Activated CD8-positive, alpha-beta T cell treated with anti-CD3 and anti-CD28 coated beads, Interleukin-2, amount 10 ng/mL, durations not matched to agents 7 days and 5 days (primary cell): Measurements from ENCODE around the gene SLC2A4RG. TPM values are rescaled to one million over a fixed set of nuclear protein-coding genes. Genes with fewer than 3 reads are reported as not detected.
"Not testable (repeated sequence)": the region's sequence is repeated elsewhere in the genome, so short reads cannot be mapped to it uniquely, and the experiment has no call there.

ENCODE experiments used
- ATAC-seq: fragments of 150-1000 bp; cut with Tn5 transposase; one replicate; pipeline ENCODE4 v1.10.0; 2021; ENCODE audit warnings: moderate library complexity
- CTCF ChIA-PET: fragments of 350-600 bp; sonication (Branson Sonifier 250); formaldehyde crosslinking; loops from one replicate; lab custom pipeline; 2021; ENCODE audit warnings: antibody characterized with exemption; lab: Charles Lee
- POLR2A ChIA-PET: fragments of 350-600 bp; sonication (Branson Sonifier 250); formaldehyde crosslinking; loops from one replicate; lab custom pipeline; 2021; ENCODE audit warnings: antibody characterized with exemption; lab: Charles Lee
- DNase-seq: peaks from one replicate; pipeline ENCODE4 v3.0.0-alpha.2; 2020
- H3K27ac Mint-ChIP-seq: one replicate; pipeline ENCODE4 v1.8.0; 2021; ENCODE audit warnings: mild to moderate bottlenecking, mixed read lengths
- H3K27me3 Mint-ChIP-seq: one replicate; pipeline ENCODE4 v1.8.0; 2021; ENCODE audit warnings: low read depth, mixed read lengths
- H3K36me3 Mint-ChIP-seq: one replicate; pipeline ENCODE4 v1.8.0; 2021; ENCODE audit warnings: low read depth, mixed read lengths
- H3K4me1 Mint-ChIP-seq: one replicate; pipeline ENCODE4 v1.8.0; 2021; ENCODE audit warnings: low read depth, mixed read lengths
- H3K4me3 Mint-ChIP-seq: one replicate; pipeline ENCODE4 v1.8.0; 2021; ENCODE audit warnings: mild to moderate bottlenecking, mixed read lengths
- H3K9me3 Mint-ChIP-seq: one replicate; pipeline ENCODE4 v1.8.0; 2022; ENCODE audit warnings: mixed read lengths; ENCODE audit not compliant: insufficient read depth
- total RNA-seq, 2 experiments: library from RNA; stranded (reverse); gene quantifications; one replicate each; pipeline ENCODE4 v1.2.3, GENCODE V29; 2021

Gene SLC2A4RG
- total RNA-seq, 2 experiments from 2014 or later, result 97.2 TPM

DNA sequence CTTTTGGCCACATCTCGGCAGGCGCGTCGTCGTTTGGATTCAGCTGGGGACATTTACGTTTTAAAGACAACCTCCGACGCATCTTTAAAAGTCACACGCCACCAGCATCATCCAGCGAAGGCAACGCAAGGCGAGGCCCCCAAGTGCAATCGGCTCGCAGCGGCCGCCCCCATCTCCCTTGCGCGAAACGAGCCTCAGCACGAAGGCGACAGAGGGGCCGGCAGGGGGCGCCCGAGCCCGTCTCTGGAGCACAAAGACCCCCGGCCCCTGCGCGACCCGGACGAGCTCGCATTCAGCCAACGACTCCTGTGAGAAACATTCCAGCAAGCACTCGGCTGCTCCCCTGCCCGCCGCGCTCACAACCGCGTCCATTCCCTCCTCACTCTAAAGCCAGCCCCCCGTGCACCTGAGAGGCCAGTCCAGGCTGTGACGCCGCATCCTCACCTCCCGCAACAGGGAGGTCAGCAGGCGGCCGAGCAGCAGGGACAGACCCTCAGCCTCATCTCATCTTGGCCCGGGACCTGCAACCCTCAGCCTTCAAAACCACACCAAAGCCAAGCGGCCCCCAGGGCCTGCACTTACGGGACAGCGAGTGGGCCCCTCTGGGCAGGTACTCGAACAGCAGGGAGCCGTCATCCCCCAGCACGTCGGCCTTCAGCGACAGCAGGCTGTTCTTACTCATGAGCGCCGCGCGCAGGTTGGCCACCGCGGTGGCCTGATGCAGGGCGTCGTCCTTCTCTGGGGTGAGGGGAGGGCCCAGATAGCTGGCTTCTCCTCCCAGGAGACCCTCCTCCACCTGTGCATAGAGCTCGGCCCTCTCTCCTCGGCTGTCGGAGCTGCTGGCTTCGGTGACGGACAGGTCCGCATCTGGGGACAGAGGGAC, 35.8 kb downstream of the SLC2A4RG start:
- H3K4me1 Mint-ChIP-seq, result no peaks in the 10 kb centered on the region
- H3K27ac Mint-ChIP-seq, result no peak overlapping the region
- POLR2A ChIA-PET, result interaction anchor here (0.6 kb wide), 2 partner anchors 288 to 296 kb away, joined by 3 read pairs; partner anchors contain the start of gene TCEA2
- H3K36me3 Mint-ChIP-seq, result no peaks in the 10 kb centered on the region
- CTCF ChIA-PET, result interaction anchor here (0.8 to 2.3 kb wide), 9 partner anchors 8 to 90 kb away, joined by 3 to 6 read pairs (median 4); partner anchors contain the start of gene TPD52L2
- H3K27me3 Mint-ChIP-seq, result no peaks in the 10 kb centered on the region
- H3K9me3 Mint-ChIP-seq, result no peaks in the 10 kb centered on the region
- ATAC-seq, result no peak
- H3K4me3 Mint-ChIP-seq, result no peak overlapping the region
- peak; percentile 47 for DNase-seq

DNA sequence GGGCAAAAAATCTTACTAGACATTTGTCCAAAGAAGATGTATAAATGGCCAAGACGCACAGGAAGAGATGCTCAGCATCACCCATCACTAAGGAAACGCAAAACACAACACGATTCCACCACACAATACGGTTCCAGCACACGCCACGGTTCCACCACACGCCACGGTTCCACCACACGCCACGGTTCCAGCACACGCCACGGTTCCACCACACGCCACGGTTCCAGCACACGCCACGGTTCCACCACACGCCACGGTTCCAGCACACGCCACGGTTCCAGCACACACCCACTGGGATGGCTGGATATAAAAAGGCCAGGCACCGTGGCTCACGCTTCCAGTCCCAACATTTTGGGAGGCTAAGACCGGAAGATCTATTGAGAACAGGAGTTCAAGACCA, 37.3 kb downstream of the SLC2A4RG start:
- H3K9me3 Mint-ChIP-seq, H3K4me3 Mint-ChIP-seq, DNase-seq, ATAC-seq, H3K27me3 Mint-ChIP-seq, POLR2A ChIA-PET, H3K27ac Mint-ChIP-seq, H3K36me3 Mint-ChIP-seq, H3K4me1 Mint-ChIP-seq: not testable (repeated sequence)
- CTCF ChIA-PET, result interaction anchor here (1.6 kb wide), 1 partner anchor 10 kb away, joined by 4 read pairs; no protein-coding TSS in a partner anchor

DNA sequence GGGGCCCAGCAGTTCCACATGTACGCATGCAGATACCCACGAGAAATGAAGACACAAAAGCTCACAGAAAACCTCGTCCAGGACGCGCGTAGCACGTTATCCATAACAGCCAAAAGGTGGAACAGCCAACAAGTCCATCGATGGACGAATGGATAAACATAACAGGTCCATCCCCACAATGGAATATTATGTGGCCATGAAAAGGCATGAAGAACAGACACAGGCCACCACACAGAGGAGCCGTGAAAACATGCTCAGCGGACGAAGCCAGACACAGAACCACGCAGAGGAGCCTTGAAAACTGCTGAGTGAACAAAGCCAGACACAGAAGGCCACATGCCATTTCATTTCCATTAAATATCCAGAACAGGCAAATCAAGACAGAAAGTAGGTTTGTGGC, 38.0 kb downstream of the SLC2A4RG start:
- CTCF ChIA-PET, result interaction anchor here (1.6 kb wide), 1 partner anchor 9 kb away, joined by 4 read pairs; no protein-coding TSS in a partner anchor
- POLR2A ChIA-PET, result no interaction called here
- H3K27me3 Mint-ChIP-seq, result no peaks in the 10 kb centered on the region

GRCh38 chr20:63778034-63778752, 38.6 kb downstream of the SLC2A4RG start:
- ChIA-PET POLR2A (no interaction called here), CTCF (interaction anchor here (1.6 kb wide), 1 partner anchor 8 kb away, joined by 4 read pairs; no protein-coding TSS in a partner anchor)
- Mint-ChIP-seq H3K9me3 (no peaks in the 10 kb centered on the region), H3K27ac (no peak overlapping the region), H3K27me3 (no peaks in the 10 kb centered on the region), H3K4me3 (no peak overlapping the region), H3K4me1 (peaks cover 16% of the 10 kb centered on the region), H3K36me3 (no peaks in the 10 kb centered on the region)
- DNase-seq, result no peak
- ATAC-seq, result no peak

More for the DNA sequence above, 38.0 kb downstream of the SLC2A4RG start:
- Mint-ChIP-seq H3K4me1 (peaks cover 15% of the 10 kb centered on the region), H3K27ac (no peak overlapping the region), H3K9me3 (no peaks in the 10 kb centered on the region), H3K36me3 (no peaks in the 10 kb centered on the region), H3K4me3 (no peak overlapping the region)
- DNase-seq, result no peak
- no peak for ATAC-seq

GRCh38 chr20:63778857-63779256, 39.3 kb downstream of the SLC2A4RG start:
- ChIA-PET POLR2A (no interaction called here), CTCF (no interaction called here)
- ATAC-seq (no peak), DNase-seq (no peak)
- H3K4me1 Mint-ChIP-seq, result peaks cover 16% of the 10 kb centered on the region
- H3K9me3 Mint-ChIP-seq, result no peaks in the 10 kb centered on the region
- H3K27me3 Mint-ChIP-seq, result no peaks in the 10 kb centered on the region
- no peaks in the 10 kb centered on the region for H3K36me3 Mint-ChIP-seq
- H3K4me3 Mint-ChIP-seq, result no peak overlapping the region
- no peak overlapping the region for H3K27ac Mint-ChIP-seq

- Mint-ChIP-seq H3K4me3 (no peak overlapping the region), H3K27me3 (no peaks in the 10 kb centered on the region), H3K4me1 (peaks cover 19% of the 10 kb centered on the region), H3K27ac (no peak overlapping the region), H3K36me3 (no peaks in the 10 kb centered on the region), H3K9me3 (no peaks in the 10 kb centered on the region)
- ATAC-seq (no peak), DNase-seq (no peak)
- ChIA-PET CTCF (no interaction called here), POLR2A (no interaction called here)
Observed at GRCh38 chr20:63781181-63781580, 41.6 kb downstream of the SLC2A4RG start.

DNA sequence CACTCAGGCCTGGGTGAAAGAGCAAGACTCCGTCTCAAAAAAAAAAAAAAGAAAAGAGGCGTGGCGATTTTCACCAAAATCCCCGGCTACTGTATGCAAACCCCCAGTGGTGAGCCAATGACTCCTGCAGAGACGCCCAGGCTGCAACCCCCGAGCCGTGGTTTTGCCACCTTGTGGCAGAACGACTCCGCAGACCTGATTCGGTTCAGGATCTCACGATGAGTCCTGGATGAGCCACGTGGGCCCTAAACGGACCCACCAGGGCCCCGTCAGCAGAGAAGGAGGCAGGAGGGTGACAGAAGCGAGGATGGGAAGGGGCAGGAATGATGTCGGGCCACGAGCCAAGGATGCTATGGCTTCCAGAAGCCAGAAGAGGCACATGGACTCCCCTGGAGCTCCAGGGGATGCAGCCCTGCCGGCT, 42.5 kb downstream of the SLC2A4RG start:
- H3K4me3 Mint-ChIP-seq, result no peak overlapping the region
- H3K27ac Mint-ChIP-seq, result no peak overlapping the region
- H3K27me3 Mint-ChIP-seq, result no peaks in the 10 kb centered on the region
- H3K36me3 Mint-ChIP-seq, result no peaks in the 10 kb centered on the region
- no peaks in the 10 kb centered on the region for H3K9me3 Mint-ChIP-seq
- ATAC-seq, result peak; percentile 85
- peak; percentile 65 for DNase-seq
- CTCF ChIA-PET, result no interaction called here
- peaks cover 22% of the 10 kb centered on the region for H3K4me1 Mint-ChIP-seq
- POLR2A ChIA-PET, result interaction anchor here (0.6 kb wide), 1 partner anchor 245 kb away, joined by 3 read pairs; the partner anchor contains the start of gene PTK6

- Mint-ChIP-seq H3K36me3 (no peaks in the 10 kb centered on the region), H3K4me1 (peaks cover 22% of the 10 kb centered on the region), H3K9me3 (no peaks in the 10 kb centered on the region), H3K27me3 (no peaks in the 10 kb centered on the region), H3K27ac (no peak overlapping the region), H3K4me3 (no peak overlapping the region)
- ChIA-PET CTCF (no interaction called here), POLR2A (no interaction called here)
- ATAC-seq (no peak), DNase-seq (no peak)
Observed at GRCh38 chr20:63782521-63782971, 43.0 kb downstream of the SLC2A4RG start.

DNA sequence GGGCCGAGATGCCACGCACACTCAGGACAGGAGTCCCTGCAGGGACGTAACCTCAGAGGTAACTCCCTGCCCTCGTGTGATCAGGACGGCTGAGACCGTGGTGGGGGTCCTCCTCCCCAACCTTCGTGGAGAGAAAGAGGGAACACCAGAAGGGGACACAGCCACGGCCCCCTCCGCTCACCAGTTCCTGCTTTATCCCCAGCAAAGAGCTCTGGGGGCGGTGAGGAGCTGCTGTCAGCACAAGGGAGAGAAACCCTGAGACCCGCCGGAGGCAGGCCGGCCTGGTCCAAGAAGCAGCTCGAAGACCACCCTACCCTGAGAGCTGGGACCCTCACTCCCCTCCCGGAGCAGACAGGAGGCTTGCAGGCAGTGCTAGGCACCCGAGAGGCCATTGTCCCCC, 44.4 kb downstream of the SLC2A4RG start:
- Mint-ChIP-seq H3K36me3 (no peaks in the 10 kb centered on the region), H3K9me3 (no peaks in the 10 kb centered on the region), H3K4me1 (peaks cover 22% of the 10 kb centered on the region), H3K4me3 (no peak overlapping the region), H3K27me3 (no peaks in the 10 kb centered on the region), H3K27ac (no peak overlapping the region)
- ChIA-PET POLR2A (no interaction called here), CTCF (interaction anchor here (1.1 to 2.2 kb wide), 4 partner anchors 8 to 246 kb away, joined by 4 to 6 read pairs (median 6); partner anchors contain the start of genes ARFRP1, PTK6 and ZGPAT)
- DNase-seq (no peak), ATAC-seq (no peak)

- Mint-ChIP-seq H3K9me3 (no peaks in the 10 kb centered on the region), H3K27ac (no peak overlapping the region), H3K4me3 (no peak overlapping the region), H3K27me3 (no peaks in the 10 kb centered on the region), H3K36me3 (no peaks in the 10 kb centered on the region), H3K4me1 (peaks cover 22% of the 10 kb centered on the region)
- ChIA-PET POLR2A (no interaction called here), CTCF (interaction anchor here (0.7 to 2.9 kb wide), 26 partner anchors 8 to 335 kb away, joined by 3 to 17 read pairs (median 4); partner anchors contain the start of genes ARFRP1, HELZ2, PRPF6 and PTK6)
- no peak for DNase-seq
- no peak for ATAC-seq
Observed at GRCh38 chr20:63785691-63786131, 46.1 kb downstream of the SLC2A4RG start.

DNA sequence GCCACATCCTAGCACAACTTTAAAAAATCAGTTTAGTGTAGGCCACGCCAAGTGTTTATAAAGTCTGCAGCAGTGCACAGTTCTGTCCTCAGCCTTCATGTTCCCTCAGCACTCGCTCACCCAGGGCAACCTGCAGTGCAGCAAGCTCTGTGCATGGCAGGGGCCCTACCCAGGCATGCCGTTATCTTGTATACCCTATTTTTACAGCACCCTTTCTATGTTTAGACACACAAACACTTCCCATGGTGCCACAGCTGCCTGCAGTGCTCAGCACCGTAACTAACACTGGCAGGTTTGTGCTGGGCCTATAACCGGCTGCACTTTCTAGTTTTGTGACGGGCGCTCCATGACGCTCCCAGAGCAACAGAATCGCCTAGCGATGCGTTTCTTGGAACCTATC, 47.7 kb downstream of the SLC2A4RG start:
- ChIA-PET POLR2A (no interaction called here), CTCF (interaction anchor here (1.3 to 2.9 kb wide), 9 partner anchors 10 to 234 kb away, joined by 3 to 17 read pairs (median 8); partner anchors contain the start of genes ARFRP1, TPD52L2 and ZGPAT)
- Mint-ChIP-seq H3K27me3 (no peaks in the 10 kb centered on the region), H3K4me3 (no peak overlapping the region), H3K36me3 (no peaks in the 10 kb centered on the region), H3K9me3 (no peaks in the 10 kb centered on the region), H3K27ac (no peak overlapping the region), H3K4me1 (peaks cover 10% of the 10 kb centered on the region)
- DNase-seq, result no peak
- ATAC-seq, result no peak
